GM19025 (cell line): ENCODE results near the gene BPHL.
"Not testable (repeated sequence)": the region's sequence is repeated elsewhere in the genome, so short reads cannot be mapped to it uniquely, and the experiment has no call there.

Experiments used
- ATAC-seq: cut with Tn5 transposase; IDR thresholded peaks from one replicate; pipeline ENCODE4 v1.9.1; 2021; ENCODE audit warnings: mild to moderate bottlenecking, low read depth, moderate library complexity; ENCODE audit not compliant: unreplicated experiment

Gene BPHL

DNA sequence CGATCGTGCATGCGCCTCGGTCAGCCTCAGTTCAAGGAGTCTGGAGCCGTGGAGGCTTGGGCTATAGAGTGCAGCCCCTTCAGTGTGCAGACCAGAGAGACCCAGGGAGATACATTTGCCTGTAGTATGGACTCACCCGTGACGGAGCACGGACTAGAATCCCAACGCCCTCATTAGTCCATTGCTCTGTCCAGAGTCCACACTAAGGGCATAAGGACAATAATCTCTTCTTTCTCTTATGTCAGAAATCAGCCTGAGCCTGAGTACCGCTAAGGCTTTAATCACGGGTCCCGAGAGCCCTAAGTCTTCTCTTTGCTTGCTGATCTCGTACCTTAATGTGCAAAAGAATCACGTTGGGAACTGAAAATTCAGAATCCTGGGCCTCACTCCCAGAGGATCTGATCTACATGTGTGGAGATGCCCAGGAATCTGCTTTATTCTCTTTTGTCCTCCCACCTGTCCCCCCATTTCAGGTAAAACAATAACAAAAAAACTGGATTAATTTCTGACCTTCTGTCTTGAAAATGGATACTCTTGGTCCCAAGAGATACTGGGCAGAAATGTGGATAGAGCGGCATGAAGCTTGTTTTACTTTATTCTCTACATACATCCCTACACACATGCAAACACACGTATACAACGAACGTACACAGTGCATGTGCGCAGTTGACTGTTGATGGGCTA, 671 bp downstream of the BPHL start:
- ATAC-seq = peak; percentile 23

DNA sequence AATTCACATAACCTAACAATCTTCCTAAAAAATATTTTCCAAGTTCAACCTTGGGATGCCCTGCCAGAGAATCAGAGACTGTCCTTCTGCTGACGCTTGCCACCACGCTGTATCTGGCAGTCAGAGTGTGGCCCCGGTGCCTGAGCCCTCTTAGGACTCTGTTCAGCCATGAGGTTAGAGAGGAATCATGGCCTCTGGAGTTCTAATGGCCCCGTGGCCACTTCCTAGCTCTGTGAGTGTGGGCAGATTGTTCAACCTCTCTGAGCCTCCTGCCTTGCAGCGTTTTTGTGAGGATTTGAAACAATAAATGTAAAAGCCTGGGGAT, 2.2 kb downstream of the BPHL start:
- ATAC-seq = no peak

DNA sequence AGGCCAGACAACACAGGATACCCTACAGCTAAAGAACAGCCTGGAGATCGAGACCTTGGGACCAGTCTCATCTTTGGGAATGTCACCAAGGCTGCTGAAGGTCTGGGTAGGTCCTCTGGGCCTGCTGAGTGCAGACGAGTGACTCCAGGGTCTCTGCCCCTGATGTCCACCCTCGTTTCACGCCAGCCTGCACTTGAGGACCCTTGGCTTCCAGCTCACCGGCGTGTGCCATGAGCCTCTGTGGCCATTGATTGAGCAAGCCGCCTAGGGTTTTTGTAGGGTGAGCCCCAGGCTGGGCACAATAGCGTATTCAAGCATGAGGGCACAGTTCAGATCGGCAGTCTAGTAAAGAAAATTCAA, 4.3 kb downstream of the BPHL start:
- ATAC-seq = no peak

DNA sequence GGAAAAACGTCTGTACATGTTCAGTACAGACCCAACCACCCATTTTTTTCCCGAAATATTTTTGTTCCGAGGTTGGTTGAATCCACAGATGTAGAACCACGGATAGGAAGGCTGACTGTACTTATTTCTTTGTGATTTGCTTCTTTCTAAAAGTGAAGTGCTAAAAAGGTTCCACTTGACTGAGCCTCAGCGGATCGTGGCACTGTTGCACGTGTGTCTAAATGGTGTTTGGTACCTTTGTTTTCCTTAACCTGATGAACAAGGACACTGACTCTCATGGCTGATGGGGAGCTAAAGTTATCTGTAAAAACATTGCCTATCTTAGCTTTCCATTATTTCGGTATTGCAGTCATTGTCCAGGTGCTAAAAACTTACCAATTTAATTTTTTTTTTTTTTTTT, 6.2 kb downstream of the BPHL start:
- ATAC-seq = no peak

DNA sequence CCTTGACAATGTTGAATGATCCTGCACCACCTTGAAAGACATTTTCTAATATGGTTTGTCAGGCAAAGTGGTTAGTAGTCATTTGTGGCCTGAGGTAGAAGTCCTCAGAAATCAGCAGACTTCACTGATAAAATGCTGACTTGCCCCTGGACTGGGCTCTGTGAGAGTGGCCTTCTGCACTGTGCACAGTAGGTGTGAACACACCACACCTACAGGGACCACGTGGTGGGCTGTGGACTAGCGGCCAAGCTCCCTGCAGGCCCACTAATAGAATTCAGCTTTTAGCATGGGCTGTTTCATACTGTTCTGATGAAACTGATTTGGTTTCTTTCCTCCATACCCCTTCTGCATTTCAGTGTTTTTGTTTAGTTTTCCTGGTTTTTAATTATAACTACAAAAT, 7.3 kb downstream of the BPHL start:
- ATAC-seq = no peak

DNA sequence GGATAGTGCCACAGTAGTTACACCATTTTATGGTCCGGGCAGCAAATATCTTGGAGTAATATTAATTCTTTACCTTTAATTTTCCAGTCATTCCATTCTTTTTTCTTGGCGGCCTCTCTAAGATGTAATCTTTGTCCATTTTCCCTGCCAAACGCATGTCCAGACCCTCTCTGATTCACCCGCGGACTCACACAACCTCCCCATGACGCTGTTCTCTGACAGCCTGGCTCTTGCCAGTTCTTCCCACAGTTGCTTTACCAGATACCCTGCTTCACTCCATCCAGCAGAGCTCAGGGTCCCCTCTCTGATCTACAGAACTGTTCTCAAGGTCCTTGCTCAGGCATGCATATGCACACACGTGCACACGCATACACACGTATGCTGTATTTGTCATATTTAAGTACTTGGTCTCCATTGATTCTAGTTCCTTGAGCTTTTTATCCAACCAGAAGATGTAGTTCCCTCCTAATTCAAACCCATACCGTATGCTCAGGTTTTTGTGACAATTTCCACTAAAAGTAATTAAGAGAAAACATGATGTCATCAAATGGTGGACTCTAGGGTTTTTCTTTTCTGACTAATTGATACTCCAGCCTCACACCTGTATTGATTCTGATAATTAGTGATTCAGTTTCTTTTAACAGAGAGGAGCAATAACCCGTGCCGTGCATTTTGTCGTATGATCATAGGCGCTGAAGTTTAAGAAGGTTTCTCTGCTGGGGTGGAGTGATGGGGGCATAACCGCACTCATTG, 10.0 kb downstream of the BPHL start:
- ATAC-seq = no peak

DNA sequence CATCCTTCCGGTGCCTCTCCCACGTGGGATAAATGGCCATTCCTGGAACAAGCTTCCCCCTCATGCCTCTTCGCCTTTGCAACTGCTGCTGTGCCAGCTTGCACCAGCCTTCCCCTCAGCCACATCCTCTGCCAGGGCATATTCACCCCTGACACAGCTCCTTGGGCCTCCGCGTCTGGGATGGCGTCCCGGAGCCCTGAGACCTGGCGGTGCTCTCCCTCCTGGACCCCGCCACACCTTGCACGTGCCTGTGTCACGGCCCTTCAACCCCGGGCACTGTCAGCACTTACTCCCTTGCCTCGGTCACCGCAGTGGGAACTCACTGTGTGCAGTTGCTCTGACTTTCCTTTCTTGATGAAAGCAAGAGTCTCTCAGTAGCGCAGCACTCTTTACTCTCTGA, 13.2 kb downstream of the BPHL start:
- no peak for ATAC-seq

DNA sequence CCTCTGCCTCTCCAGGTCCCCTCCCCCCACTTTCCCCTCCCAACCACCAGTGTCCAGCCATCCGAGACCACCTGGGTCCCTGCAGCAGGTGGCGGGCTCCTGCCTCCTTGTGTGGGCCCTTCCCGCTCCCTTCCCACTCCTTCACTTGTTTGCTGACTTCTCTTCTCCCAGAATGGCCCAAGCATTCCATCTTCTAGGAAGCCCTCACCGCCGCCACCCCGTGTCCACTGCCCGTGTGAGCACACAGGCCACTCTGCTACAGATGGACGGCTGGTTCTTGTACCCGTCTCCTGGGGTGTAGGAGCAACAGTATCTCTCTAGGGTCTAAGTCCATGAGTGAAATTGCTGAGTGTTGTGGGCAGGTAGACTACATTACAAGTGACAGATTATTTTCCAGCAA, 15.0 kb downstream of the BPHL start:
- no peak for ATAC-seq

DNA sequence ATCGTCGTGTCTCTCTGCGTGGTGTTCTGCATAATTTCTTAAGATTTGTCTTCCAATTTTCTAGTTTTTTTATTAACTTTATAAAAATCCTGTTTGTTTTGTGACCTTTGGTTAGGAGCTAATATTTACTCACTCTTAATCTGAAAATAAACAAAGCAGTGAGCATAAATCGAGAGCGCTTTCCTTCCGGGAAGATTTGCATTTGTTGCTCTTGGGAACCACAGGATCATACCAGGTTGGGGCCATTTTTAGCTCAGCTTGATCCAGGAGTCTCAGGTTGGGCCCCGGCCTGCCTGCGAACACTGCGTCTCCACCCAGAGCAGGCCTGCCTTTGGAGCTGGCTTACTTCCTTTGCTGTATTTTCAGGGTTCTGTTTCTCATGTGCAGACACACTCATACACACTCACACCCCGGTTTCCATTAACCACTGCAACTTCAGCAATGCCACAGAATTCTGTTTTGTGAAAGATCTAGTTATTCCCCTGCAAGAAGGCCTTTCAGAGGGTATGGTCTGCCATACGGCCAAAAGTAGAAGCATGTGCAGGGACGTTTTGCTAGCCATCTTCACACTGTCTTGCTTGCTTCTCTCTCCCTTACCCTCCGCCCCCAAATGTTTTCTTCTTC, 17.3 kb downstream of the BPHL start:
- no peak for ATAC-seq

DNA sequence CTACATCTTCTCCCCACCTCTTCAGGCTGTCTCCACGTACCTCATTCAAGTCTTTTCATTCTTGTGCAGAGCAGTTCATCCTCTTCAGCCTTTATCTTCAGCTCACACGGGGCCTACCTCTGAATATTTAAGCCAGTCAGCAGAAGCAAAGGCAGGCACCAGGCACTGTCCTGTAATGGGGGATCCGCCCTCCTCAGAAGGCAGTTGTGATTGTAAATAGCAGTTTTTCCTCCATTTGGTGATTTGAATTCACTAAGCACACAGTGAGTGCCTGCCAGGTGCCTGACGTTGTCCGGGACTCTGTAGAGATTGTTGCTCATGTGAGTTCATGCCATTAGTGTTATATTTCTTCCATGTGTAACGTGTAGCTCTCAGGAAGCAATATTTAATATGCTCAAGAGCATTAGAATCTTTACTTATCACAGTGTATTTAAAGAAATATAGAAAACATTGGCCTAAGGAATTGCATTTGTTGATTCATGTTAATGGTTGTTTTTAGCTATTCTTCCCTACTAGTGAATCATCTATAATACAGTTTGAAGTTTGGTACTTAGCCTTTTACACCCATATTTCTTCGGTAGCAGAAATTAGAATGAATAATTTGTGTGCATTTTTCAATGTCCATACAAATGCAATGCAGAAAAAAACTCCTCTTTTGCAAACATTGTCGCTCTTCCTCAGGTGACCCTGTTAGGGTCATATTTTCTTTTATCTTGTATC, 17.9 kb downstream of the BPHL start:
- ATAC-seq = no peak

DNA sequence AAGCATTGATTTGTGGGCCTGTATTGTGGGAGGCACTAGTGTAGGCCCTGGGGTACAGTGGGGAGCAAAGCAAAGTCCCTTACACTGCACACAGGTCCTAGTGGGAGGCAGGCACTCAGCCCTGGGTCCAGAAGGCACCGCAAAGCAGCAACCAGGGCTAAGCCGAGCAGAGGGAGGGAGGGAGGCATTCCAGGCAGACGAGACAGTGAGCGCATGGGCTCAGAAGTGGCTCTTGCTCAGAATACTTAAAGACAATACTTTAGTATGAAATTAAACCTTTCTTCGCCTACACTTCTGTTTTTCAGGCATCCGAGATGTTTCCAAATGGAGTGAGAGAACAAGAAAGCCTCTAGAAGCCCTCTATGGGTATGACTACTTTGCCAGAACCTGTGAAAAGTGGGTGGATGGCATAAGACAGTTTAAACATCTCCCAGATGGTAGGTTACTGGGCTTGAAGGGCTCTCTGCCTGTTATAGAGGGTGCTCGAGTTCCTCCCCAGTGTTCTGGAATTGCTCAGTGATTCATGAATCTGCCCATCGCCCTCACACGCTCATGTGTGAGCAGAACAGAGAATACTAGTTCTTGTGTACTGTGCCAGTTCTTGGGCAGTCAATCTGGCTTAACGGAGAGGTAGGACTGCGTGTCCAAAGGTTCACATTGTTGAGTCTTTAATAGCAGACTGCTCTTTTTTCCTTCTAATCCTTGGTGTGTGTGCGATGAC, 18.7 kb downstream of the BPHL start:
- ATAC-seq = no peak

DNA sequence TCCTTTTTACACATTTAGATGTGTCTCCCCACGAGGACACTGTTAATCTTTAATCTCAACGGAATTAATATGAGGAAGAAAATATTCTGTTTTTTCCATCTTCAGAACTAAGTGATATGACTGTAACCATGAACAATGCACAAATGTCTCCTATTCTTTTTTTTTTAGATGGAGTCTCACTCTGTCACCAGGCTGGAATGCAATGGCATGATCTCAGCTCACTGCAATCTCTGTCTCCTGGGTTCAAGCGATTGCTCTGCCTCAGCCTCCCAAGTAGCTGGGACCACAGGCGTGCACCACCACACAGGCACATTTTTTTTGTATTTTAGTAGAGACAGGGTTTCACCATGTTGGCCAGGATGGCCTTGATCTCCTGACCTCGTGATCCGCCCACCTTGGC, 19.4 kb downstream of the BPHL start:
- ATAC-seq = not testable (repeated sequence)

DNA sequence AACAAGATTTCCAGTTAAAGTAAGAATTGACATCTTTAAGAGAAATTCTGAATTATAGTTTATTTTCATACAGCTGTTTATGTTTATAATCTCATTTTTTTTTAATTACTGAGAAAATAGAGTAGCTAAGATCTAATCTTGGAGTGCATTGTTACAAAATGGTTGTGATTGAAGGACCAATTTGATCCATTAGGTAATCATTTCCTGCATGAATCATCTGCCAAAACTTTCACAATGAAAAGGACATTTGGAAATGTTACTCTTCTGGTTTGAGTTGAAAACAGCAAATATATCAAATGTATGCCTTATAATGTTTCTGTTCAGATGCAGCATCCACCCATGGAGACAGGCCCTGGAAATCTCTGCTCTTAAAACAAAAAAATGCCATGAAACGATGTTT, 19.8 kb downstream of the BPHL start:
- no peak for ATAC-seq

DNA sequence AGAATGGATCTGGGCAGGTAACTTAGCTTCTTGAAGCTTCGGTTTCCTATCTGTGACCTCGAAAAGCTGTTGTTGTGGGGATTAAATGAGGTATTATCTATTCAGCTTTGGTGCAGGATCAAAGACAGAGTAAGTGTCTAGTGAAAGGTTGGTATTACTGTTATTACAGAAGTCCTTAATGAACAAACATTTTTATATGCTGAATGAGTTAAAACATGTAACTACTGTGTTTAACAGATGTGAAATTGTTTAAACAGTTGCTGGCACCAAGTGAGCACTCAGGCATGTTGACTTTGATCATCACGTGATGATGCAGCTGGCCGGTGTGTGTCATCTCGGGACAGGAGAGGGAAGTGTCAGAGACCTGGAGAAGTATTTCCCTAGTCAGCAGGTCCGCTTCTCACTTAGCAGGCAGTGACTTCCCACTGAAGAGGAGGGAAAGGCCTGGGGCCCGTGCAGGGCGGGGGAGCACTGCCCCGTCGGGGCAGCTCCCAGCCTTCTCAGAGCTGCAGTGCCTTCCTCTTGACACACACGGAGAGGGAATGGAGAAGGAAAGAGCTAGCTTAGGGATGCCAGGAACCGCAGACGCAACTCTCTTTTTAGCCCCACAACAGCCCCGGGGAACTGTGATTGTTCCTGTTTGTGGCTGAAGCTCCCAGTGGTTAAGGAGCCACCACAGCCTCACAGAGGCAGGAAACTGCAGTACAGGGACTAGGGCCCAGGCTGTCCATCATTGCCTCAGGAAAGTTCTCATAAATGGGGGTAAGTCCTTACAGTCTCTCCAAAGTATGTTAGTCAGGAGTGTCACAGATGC, 20.8 kb downstream of the BPHL start:
- ATAC-seq = no peak

DNA sequence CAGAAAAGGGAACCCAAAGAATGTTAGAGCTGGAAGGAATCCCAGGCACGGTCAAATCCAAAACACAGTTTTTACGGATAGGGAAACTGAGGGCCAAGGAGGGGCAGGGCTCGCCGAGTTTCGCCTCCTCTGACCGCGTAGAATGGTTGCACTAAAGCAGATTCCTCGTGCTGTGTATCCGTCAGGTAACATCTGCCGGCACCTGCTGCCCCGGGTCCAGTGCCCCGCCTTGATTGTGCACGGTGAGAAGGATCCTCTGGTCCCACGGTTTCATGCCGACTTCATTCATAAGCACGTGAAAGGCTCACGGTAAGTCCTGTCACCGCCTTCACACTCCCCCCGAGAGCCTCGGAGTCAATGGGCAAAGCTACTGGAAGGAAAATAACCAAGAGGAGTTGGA, 21.7 kb downstream of the BPHL start:
- ATAC-seq = no peak

DNA sequence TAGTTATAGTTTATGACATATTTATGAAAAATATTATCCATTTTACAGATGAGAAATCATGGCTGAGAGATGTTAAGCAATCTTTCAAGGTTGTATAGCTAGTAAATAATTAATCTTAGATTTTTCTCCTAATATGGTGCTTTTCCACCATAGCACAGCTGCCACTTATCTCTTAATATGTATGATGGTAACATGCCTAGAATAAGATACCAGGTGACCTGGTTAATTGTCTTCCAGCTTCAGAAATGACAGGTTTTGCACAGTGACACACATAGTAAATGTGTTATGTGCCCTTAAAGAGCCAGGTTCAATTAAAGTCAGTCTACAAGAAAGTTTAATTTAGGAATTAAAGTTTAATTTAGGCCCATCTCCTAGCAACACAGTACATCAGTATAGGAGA, 24.0 kb downstream of the BPHL start:
- no peak for ATAC-seq

DNA sequence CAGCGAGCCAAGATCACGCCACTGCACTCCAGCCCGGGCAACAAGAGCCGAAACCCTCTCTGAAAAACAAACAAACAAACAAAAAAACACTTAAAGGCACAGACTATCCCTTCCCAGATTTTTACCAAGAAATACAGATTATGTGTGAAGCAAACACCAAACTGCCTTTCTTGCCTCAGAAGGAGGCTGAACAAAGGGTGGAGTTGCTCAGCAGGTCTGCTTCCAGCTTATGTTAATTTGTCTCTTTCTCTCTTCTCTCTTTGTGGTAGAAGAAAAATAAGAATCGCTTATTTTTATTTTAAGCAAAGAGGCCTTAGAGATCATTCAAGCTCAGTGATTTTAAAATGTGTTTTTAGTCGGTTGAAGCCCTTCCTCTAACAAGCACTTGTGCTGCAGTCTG, 24.6 kb downstream of the BPHL start:
- ATAC-seq = no peak

DNA sequence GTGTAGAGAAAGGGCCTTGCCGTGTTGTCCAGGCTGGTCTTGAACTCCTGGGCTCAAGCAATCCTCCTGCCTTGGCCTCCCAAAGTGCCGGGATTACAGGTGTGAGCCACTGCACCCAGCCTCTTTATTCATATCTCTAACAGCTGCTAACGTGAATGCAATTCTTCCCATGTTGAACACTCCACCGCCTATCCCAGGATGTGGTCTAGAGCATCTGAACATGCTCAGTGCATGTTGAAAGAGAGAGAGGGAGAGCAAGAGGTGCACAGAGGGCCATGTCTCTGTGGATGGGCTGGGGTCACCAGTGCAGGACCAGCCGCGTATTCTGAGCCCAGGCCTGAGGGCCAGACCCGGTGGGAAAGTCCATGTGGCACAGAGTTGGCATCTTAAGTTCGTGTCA, 26.1 kb downstream of the BPHL start:
- ATAC-seq = no peak

DNA sequence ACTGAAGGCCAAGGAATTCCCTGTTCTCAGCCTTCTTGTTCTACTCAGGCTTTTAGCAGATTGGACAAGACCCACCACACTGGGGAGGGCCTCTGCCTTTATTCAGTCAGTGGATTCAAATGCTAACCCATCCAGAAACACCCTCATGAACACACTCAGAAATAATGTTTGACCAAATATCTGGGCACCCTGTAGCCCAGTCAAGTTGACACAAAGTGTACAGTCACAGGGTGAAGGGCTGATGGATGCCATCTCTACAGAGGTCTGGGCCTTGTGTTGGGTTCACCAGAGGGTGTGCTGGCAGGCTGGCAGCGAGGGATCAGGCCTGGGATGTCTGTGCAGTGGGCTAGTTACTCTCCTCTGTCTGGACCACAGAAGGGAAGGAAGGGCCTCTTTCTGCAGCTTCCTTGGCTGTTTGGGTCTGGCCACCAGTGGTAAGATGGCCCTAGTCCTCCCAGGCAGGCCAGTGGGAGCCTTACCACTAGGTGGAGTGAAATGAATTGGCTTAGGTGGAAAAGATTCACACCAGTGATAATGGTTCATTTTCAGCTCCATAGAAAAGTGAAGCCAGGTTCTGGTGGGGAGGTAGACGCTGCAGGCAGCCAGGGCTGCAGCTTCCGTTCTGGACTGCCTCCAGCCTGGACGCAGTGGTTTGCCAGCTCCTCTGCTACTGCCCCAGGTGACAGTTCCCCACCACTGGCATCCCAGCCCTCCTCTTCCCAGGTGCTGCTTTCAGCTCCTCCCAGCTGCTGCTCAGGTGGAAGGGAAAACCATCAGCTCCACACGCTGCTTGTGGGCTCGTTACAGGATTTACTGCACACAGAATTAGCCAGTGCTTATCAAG, 29.6 kb downstream of the BPHL start:
- no peak for ATAC-seq
